Nephron progenitor cell (in vitro differentiated cells): Measurements from ENCODE around the gene TXNDC17.

Experiments
- DNase-seq: peaks from one replicate; pipeline ENCODE4 v3.0.0; 2021
- H3K27ac Mint-ChIP-seq: 2 replicates; pipeline ENCODE4 v1.8.0; 2021; ENCODE audit warnings: mild to moderate bottlenecking, moderate library complexity, mixed read lengths
- H3K27me3 Mint-ChIP-seq: 2 replicates; pipeline ENCODE4 v1.8.0; 2021; ENCODE audit warnings: mild to moderate bottlenecking, low read depth, mixed read lengths; ENCODE audit not compliant: poor library complexity
- H3K36me3 Mint-ChIP-seq: 2 replicates; pipeline ENCODE4 v1.8.0; 2021; ENCODE audit warnings: low read depth, mixed read lengths
- H3K4me1 Mint-ChIP-seq: 2 replicates; pipeline ENCODE4 v1.8.0; 2021; ENCODE audit warnings: mixed read lengths
- H3K4me3 Mint-ChIP-seq: 2 replicates; pipeline ENCODE4 v1.8.0; 2021; ENCODE audit warnings: mild to moderate bottlenecking, moderate library complexity, mixed read lengths
- H3K9me3 Mint-ChIP-seq: 2 replicates; pipeline ENCODE4 v1.8.0; 2021; ENCODE audit warnings: mild to moderate bottlenecking, moderate library complexity, mixed read lengths
- CTCF ChIP-seq: fragments of 200-600 bp; sonication (generic); IDR thresholded peaks from 2 replicates; pipeline ENCODE4 v1.5.0; 2021; ENCODE audit warnings: antibody characterized with exemption

Gene TXNDC17

GRCh38 chr17:6671431-6671830 lies 30.6 kb downstream of the TXNDC17 start:
- DNase-seq: no peak
- Mint-ChIP-seq H3K36me3 (no peaks in the 10 kb centered on the region), H3K27me3 (peaks cover 27% of the 10 kb centered on the region), H3K27ac (no peak overlapping the region), H3K9me3 (no peaks in the 10 kb centered on the region), H3K4me3 (no peak overlapping the region), H3K4me1 (peaks cover 13% of the 10 kb centered on the region)
- TF ChIP-seq CTCF: no peak

GRCh38 chr17:6674586-6674985 lies 33.7 kb downstream of the TXNDC17 start:
- Mint-ChIP-seq H3K9me3 (no peaks in the 10 kb centered on the region), H3K36me3 (no peaks in the 10 kb centered on the region), H3K4me3 (no peak overlapping the region), H3K27me3 (peaks cover 12% of the 10 kb centered on the region), H3K27ac (no peak overlapping the region), H3K4me1 (peaks cover 17% of the 10 kb centered on the region)
- no peak for TF ChIP-seq CTCF
- DNase-seq: no peak

DNA sequence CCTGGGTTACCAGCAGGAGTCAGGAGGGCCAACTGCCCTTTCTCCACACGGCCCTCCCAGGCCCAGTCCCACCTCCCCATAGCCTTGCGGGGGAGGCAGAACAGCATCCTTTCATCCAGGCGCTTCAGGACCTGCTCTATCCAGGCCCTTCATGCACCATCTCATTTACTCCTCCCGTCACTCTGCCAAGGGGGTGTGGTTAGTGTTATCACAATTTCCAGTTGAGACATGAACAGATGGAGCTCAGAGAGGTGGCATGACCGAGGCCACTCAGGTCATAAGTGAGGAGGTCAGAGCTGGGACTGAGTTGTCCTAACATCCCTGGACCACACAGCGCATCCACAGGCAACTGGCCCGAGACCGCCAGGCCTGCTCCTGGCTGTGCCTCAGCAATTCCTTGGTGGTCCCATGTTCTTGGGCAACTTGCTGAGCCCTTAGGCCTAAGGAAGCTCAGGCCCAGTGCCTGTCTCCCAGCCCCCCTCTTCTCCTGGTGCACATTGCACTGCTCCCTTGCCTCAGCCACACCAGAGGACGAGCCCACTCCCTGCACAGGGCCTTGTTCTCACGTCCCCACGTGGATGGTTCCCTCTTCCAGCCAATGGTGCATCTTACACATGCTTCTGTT lies 34.5 kb downstream of the TXNDC17 start:
- no peak overlapping the region for H3K4me3 Mint-ChIP-seq
- H3K27ac Mint-ChIP-seq: no peak overlapping the region
- H3K27me3 Mint-ChIP-seq: peaks cover 17% of the 10 kb centered on the region
- DNase-seq: no peak
- H3K36me3 Mint-ChIP-seq: no peaks in the 10 kb centered on the region
- no peaks in the 10 kb centered on the region for H3K9me3 Mint-ChIP-seq
- no peak for TF ChIP-seq CTCF
- H3K4me1 Mint-ChIP-seq: peaks cover 17% of the 10 kb centered on the region

GRCh38 chr17:6676802-6677157 lies 35.9 kb downstream of the TXNDC17 start:
- no peaks in the 10 kb centered on the region for H3K36me3 Mint-ChIP-seq
- H3K9me3 Mint-ChIP-seq: no peaks in the 10 kb centered on the region
- no peak overlapping the region for H3K4me3 Mint-ChIP-seq
- no peak for DNase-seq
- peaks cover 17% of the 10 kb centered on the region for H3K4me1 Mint-ChIP-seq
- peaks cover 26% of the 10 kb centered on the region for H3K27me3 Mint-ChIP-seq
- H3K27ac Mint-ChIP-seq: no peak overlapping the region
- TF ChIP-seq CTCF: no peak

DNA sequence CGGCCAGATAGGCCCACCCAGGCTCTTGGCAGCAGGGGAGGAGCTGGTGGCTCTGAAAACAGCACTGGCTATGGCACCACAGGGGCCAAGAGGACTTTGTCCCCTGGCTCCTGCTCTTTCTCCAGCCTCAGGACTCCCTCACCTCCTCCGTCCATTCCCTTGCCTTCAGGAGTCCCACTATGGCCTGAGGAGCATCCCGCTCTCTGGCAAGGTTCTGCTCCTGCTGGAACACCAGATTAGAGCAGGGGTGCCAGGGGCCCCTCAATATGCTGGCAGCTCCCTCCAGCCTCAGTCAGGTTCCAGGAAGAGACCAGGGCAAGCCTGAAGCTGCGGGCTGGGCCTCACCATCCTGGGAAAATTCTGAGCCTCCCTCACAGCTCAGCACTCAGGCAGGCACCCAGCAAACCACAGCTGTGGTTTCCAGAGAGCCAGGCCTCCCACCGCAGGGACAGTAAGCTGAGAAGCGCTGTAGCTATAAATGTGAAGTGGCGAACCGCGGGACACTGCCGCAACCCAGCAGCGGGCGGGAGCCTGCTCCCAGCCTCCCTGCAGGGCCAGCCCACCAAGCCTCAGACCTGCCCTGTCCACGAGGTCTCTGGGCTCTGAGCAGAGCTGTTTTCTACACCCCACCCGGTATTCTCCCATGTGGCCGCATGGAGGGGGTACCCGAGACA lies 36.4 kb downstream of the TXNDC17 start:
- Mint-ChIP-seq H3K27ac (no peak overlapping the region), H3K36me3 (no peaks in the 10 kb centered on the region), H3K27me3 (peaks cover 29% of the 10 kb centered on the region), H3K4me3 (no peak overlapping the region), H3K9me3 (no peaks in the 10 kb centered on the region), H3K4me1 (peaks cover 17% of the 10 kb centered on the region)
- peak; percentile 40 for DNase-seq
- TF ChIP-seq CTCF: no peak

GRCh38 chr17:6677946-6678345 lies 37.1 kb downstream of the TXNDC17 start:
- no peaks in the 10 kb centered on the region for H3K9me3 Mint-ChIP-seq
- TF ChIP-seq CTCF: no peak
- H3K27ac Mint-ChIP-seq: no peak overlapping the region
- H3K4me3 Mint-ChIP-seq: no peak overlapping the region
- DNase-seq: no peak
- peaks cover 17% of the 10 kb centered on the region for H3K4me1 Mint-ChIP-seq
- H3K27me3 Mint-ChIP-seq: peaks cover 29% of the 10 kb centered on the region
- no peaks in the 10 kb centered on the region for H3K36me3 Mint-ChIP-seq
